ENCODE results near the gene INCENP. TPM values are rescaled to one million over a fixed set of nuclear protein-coding genes. Genes with fewer than 3 reads are reported as not detected.
A peak's percentile ranks its signal among the peaks of the same experiment; 100 is the strongest.

Gene INCENP
- total RNA-seq, 1 donor from 2014 or later: 105 TPM

- H3K4me3 Mint-ChIP-seq (ENCODE audit: low read depth): no peak overlapping the region
- intact Hi-C loops (cut with micrococcal nuclease): loop anchor here (1.0 to 5.0 kb wide), 4 partner anchors 15 to 237 kb away; no protein-coding TSS in a partner anchor
- DNase-seq (ENCODE audit: low spot score): no peak
Observed at GRCh38 chr11:62108017-62108750, 15.6 kb upstream of the INCENP start.

DNA sequence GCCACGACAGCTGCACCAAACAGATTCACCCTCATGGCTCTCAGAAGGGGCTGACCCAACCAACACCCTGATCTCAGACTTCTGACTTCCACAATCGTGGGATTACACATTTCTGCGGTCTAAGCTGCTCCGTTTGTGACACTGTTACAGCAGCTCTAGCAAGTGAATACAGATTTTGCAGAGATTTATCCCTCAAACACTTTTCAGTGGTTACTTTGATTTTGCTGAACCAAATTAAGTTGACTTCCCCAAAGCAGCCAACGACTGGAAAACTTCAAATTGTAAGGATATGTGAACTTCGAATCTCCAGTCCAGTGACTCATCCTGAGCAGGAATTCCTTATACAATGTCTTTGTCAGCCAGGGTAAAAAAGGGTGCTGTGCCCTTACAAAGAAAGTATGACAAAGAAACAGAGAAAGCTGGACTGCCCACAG is 14.8 kb upstream of the INCENP start:
- no peak overlapping the region for H3K4me3 Mint-ChIP-seq (ENCODE audit: low read depth)
- no peak for DNase-seq (ENCODE audit: low spot score)
- no peaks in the 10 kb centered on the region for H3K27me3 Mint-ChIP-seq (ENCODE audit: low read depth)
- peaks cover 12% of the 10 kb centered on the region for H3K4me1 Mint-ChIP-seq (ENCODE audit: low read depth)
- H3K27ac Mint-ChIP-seq: no peak overlapping the region
- H3K36me3 Mint-ChIP-seq (ENCODE audit: low read depth): no peaks in the 10 kb centered on the region
- intact Hi-C loops (cut with micrococcal nuclease): loop anchor here (1.0 to 5.0 kb wide), 4 partner anchors 14 to 238 kb away; no protein-coding TSS in a partner anchor
- H3K9me3 Mint-ChIP-seq: no peaks in the 10 kb centered on the region

More at GRCh38 chr11:62108017-62108750, 15.6 kb upstream of the INCENP start:
- Mint-ChIP-seq H3K27ac (no peak overlapping the region), H3K27me3 (ENCODE audit: low read depth) (no peaks in the 10 kb centered on the region), H3K36me3 (ENCODE audit: low read depth) (no peaks in the 10 kb centered on the region), H3K9me3 (no peaks in the 10 kb centered on the region), H3K4me1 (ENCODE audit: low read depth) (peaks cover 12% of the 10 kb centered on the region)

DNA sequence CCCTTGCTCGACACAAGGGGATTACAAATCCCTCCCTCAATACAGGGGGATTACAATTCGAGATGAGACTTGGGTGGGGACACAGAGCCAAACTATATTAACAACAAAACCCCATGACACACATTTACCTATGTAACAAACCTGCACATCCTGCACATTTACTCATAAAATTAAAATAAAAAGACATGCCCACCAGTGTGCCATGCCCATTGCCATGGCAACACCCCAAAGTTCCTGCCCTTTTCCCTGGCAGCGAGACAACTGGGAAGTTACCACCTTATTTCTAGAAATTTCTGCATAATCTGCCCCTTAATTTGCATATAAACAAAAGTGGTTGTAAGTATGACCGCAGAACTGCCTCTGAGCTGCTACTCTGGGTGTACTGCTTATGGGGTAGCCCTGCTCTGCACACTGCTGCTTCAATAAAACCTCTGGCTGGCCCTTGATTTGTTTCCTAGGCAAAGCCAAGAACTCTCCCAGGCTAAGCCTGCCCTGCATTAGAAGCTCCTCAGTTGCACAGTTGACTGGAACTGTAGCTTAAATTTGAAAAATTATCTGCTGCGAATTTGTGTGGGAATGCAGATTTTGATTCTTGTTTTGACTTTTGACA is 8.6 kb upstream of the INCENP start:
- Mint-ChIP-seq H3K9me3 (peaks cover 11% of the 10 kb centered on the region), H3K4me1 (ENCODE audit: low read depth) (no peaks in the 10 kb centered on the region), H3K27ac (no peak overlapping the region), H3K27me3 (ENCODE audit: low read depth) (peaks cover 20% of the 10 kb centered on the region), H3K36me3 (ENCODE audit: low read depth) (no peaks in the 10 kb centered on the region), H3K4me3 (ENCODE audit: low read depth) (no peak overlapping the region)
- no peak for DNase-seq (ENCODE audit: low spot score)
- intact Hi-C loops (cut with micrococcal nuclease): no loop called here

- no peaks in the 10 kb centered on the region for H3K4me1 Mint-ChIP-seq (ENCODE audit: low read depth)
- no peak overlapping the region for H3K27ac Mint-ChIP-seq
- H3K36me3 Mint-ChIP-seq (ENCODE audit: low read depth): no peaks in the 10 kb centered on the region
- no peak overlapping the region for H3K4me3 Mint-ChIP-seq (ENCODE audit: low read depth)
- peaks cover 21% of the 10 kb centered on the region for H3K27me3 Mint-ChIP-seq (ENCODE audit: low read depth)
- intact Hi-C loops (cut with micrococcal nuclease): no loop called here
- DNase-seq (ENCODE audit: low spot score): no peak
- peaks cover 11% of the 10 kb centered on the region for H3K9me3 Mint-ChIP-seq
Observed at GRCh38 chr11:62116451-62116850, 7.4 kb upstream of the INCENP start.

DNA sequence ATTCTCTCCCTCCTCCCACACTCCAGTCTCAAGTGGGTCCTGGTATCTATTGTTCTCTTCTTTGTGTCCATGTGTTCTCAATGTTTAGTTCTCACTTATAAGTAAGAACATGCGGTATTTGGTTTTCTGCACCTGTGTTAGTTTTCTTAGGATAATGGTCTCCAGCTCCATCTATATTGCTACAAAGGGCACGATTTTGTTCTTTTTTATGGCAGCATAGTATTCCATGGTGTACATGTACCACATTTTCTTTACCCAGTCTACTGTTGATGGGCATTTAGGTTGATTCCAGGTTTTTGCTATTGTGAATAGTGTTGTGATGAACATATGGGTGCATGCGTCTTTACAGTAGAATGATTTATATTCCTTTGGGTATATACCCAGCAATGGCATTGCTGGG is 4.2 kb upstream of the INCENP start:
- peaks cover 11% of the 10 kb centered on the region for H3K4me1 Mint-ChIP-seq (ENCODE audit: low read depth)
- H3K27me3 Mint-ChIP-seq (ENCODE audit: low read depth): peaks cover 19% of the 10 kb centered on the region
- H3K27ac Mint-ChIP-seq: no peak overlapping the region
- H3K4me3 Mint-ChIP-seq (ENCODE audit: low read depth): no peak overlapping the region
- intact Hi-C loops (cut with micrococcal nuclease): no loop called here
- H3K9me3 Mint-ChIP-seq: peaks cover 11% of the 10 kb centered on the region
- no peak for DNase-seq (ENCODE audit: low spot score)
- peaks cover under 1% of the 10 kb centered on the region for H3K36me3 Mint-ChIP-seq (ENCODE audit: low read depth)

GRCh38 chr11:62120001-62120400 is 3.8 kb upstream of the INCENP start:
- Mint-ChIP-seq H3K27ac (no peak overlapping the region), H3K4me3 (ENCODE audit: low read depth) (no peak overlapping the region), H3K27me3 (ENCODE audit: low read depth) (peaks cover 18% of the 10 kb centered on the region), H3K9me3 (peaks cover 11% of the 10 kb centered on the region), H3K36me3 (ENCODE audit: low read depth) (peaks cover 4% of the 10 kb centered on the region), H3K4me1 (ENCODE audit: low read depth) (peaks cover 15% of the 10 kb centered on the region)
- intact Hi-C loops (cut with micrococcal nuclease): loop anchor here (5.0 kb wide), 1 partner anchor 328 kb away; the partner anchor contains the start of genes FEN1 and TMEM258
- no peak for DNase-seq (ENCODE audit: low spot score)

GRCh38 chr11:62120431-62120830 is 3.4 kb upstream of the INCENP start:
- peaks cover 19% of the 10 kb centered on the region for H3K4me1 Mint-ChIP-seq (ENCODE audit: low read depth)
- peaks cover 6% of the 10 kb centered on the region for H3K36me3 Mint-ChIP-seq (ENCODE audit: low read depth)
- DNase-seq (ENCODE audit: low spot score): no peak
- peaks cover 11% of the 10 kb centered on the region for H3K9me3 Mint-ChIP-seq
- no peak overlapping the region for H3K4me3 Mint-ChIP-seq (ENCODE audit: low read depth)
- peaks cover 16% of the 10 kb centered on the region for H3K27me3 Mint-ChIP-seq (ENCODE audit: low read depth)
- intact Hi-C loops (cut with micrococcal nuclease): loop anchor here (5.0 kb wide), 1 partner anchor 328 kb away; the partner anchor contains the start of genes FEN1 and TMEM258
- H3K27ac Mint-ChIP-seq: no peak overlapping the region

DNA sequence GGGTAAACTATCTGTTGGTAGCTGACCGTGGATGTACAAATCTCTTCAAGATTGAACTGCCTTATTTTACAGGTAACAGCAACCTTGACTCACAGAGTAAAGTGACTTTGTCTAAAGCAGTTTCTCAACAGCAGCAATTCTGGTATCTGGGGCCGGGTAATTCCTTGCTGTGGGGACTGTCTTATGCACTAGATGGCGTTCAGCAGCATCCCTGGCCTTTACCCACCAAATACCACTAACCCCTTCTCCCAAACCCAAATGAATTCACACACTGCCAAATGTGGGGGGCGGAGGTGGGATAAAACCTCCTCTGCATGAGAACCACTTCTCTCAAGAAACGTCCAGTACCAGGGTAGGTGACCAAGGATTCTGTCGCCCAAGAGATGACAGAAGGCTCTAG is 1.7 kb upstream of the INCENP start:
- H3K4me3 Mint-ChIP-seq (ENCODE audit: low read depth): no peak overlapping the region
- peaks cover 26% of the 10 kb centered on the region for H3K4me1 Mint-ChIP-seq (ENCODE audit: low read depth)
- H3K36me3 Mint-ChIP-seq (ENCODE audit: low read depth): peaks cover 9% of the 10 kb centered on the region
- intact Hi-C loops (cut with micrococcal nuclease): loop anchor here (5.0 kb wide), 1 partner anchor 330 kb away; the partner anchor contains the start of genes FEN1 and TMEM258
- no peaks in the 10 kb centered on the region for H3K9me3 Mint-ChIP-seq
- peaks cover 10% of the 10 kb centered on the region for H3K27me3 Mint-ChIP-seq (ENCODE audit: low read depth)
- no peak overlapping the region for H3K27ac Mint-ChIP-seq
- DNase-seq (ENCODE audit: low spot score): no peak

DNA sequence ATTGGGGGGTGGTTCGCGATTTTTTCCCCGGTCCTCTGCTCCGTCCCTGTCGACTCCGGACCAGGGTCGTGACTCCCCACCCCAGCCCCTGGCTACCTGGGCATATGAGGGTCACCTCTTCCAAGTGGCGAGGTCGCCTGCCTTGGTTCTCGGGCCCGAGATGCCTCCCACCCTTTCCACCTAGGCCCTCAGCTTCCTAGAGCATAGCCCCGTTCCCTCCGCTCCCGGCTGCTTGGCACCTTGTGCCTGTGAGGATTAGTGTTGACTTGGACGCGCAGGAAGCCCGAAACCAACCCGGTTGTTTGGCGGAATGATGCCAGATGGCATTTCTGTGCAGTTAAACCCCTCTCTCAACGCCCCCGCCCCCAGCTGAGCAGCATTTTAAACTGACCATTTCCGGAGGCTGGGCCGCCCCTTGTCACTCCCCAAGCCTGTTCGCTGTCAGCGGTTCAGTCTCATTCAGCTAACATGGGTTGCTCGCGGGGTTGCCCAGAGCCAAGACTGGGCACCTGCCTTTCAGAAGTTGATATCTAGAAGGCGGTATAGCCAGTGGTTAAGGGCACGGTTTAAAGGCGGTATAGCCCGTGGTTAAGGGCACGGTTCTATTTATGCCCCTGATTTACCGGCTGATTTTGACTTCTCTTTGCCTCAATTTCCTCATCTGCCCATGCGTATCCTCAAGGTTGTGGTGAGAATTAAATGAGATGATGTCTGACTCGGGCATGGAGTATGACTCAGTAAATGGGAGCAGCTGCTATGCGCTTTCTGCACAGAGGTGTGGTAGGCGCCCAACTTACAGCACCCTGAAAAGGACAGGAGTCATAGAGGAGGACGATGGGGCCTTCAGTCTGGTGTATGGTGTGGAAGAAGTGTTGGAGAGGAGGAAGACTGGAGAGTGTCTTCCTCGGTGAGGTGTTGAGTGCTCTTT is 639 bp downstream of the INCENP start:
- H3K4me3 Mint-ChIP-seq (ENCODE audit: low read depth): peak overlapping the region; percentile 96
- peak overlapping the region; percentile 90 for H3K27ac Mint-ChIP-seq
- DNase-seq (ENCODE audit: low spot score): peak; percentile 20
- H3K27me3 Mint-ChIP-seq (ENCODE audit: low read depth): peaks cover 6% of the 10 kb centered on the region
- H3K36me3 Mint-ChIP-seq (ENCODE audit: low read depth): peaks cover 31% of the 10 kb centered on the region
- intact Hi-C loops (cut with micrococcal nuclease): loop anchor here (5.0 kb wide), 1 partner anchor 332 kb away; the partner anchor contains the start of genes FEN1 and TMEM258
- H3K9me3 Mint-ChIP-seq: no peaks in the 10 kb centered on the region
- H3K4me1 Mint-ChIP-seq (ENCODE audit: low read depth): peaks cover 29% of the 10 kb centered on the region

GRCh38 chr11:62125316-62125715 is 1.5 kb downstream of the INCENP start:
- Mint-ChIP-seq H3K4me1 (ENCODE audit: low read depth) (peaks cover 29% of the 10 kb centered on the region), H3K9me3 (no peaks in the 10 kb centered on the region), H3K27ac (peak overlapping the region; percentile 19), H3K27me3 (ENCODE audit: low read depth) (peaks cover 2% of the 10 kb centered on the region), H3K4me3 (ENCODE audit: low read depth) (peak overlapping the region; percentile 96), H3K36me3 (ENCODE audit: low read depth) (peaks cover 39% of the 10 kb centered on the region)
- intact Hi-C loops (cut with micrococcal nuclease): no loop called here
- no peak for DNase-seq (ENCODE audit: low spot score)

DNA sequence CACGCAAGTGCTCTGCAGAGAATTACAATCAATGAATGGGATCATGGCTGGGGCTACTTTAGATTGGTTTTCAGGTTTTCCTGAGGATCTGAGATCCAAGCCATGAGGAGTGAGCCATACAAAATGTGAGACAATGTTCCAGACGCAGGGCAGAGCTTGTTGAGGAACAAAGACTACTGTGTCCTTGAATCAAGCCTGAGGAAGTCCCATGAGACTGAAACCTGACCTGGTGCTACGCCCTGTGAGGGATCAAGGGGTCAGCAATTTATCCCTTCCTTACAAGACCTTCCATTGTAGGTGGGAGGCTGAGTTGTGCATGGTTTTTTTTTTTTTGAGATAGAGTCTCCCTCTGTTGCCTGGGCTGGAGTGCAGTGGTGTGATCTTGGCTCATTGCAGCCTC is 2.1 kb downstream of the INCENP start:
- intact Hi-C loops (cut with micrococcal nuclease): no loop called here
- Mint-ChIP-seq H3K9me3 (no peaks in the 10 kb centered on the region), H3K36me3 (ENCODE audit: low read depth) (peaks cover 45% of the 10 kb centered on the region), H3K4me1 (ENCODE audit: low read depth) (peaks cover 29% of the 10 kb centered on the region), H3K4me3 (ENCODE audit: low read depth) (peak overlapping the region; percentile 96), H3K27ac (no peak overlapping the region), H3K27me3 (ENCODE audit: low read depth) (no peaks in the 10 kb centered on the region)
- no peak for DNase-seq (ENCODE audit: low spot score)

DNA sequence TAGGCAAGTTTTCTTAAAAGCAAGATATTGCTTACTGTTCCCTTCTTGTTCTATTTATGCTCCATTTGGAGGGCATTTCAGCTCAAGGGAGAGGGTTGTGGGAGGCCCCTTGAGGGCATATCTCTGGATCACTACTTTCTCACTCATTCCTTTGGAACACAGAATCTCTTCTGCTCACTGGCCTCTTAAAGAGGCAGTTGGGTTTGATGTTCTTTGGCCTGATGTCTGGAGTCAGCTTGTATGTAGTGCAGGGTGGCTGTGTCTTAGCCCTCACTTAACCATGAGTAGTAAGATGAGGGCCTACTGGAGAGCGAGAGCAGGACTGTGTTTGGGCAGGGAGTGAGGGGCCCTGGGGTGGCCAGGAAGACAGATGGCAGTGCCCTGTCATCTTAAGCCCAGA is 3.6 kb downstream of the INCENP start:
- H3K4me1 Mint-ChIP-seq (ENCODE audit: low read depth): peaks cover 31% of the 10 kb centered on the region
- H3K9me3 Mint-ChIP-seq: no peaks in the 10 kb centered on the region
- H3K4me3 Mint-ChIP-seq (ENCODE audit: low read depth): no peak overlapping the region
- intact Hi-C loops (cut with micrococcal nuclease): no loop called here
- H3K36me3 Mint-ChIP-seq (ENCODE audit: low read depth): peaks cover 58% of the 10 kb centered on the region
- no peaks in the 10 kb centered on the region for H3K27me3 Mint-ChIP-seq (ENCODE audit: low read depth)
- DNase-seq (ENCODE audit: low spot score): no peak
- H3K27ac Mint-ChIP-seq: peak overlapping the region; percentile 8

Data from activated T-helper 2 cell treated with anti-CD3 and anti-CD28 coated beads, Interferon-gamma antibody, Interleukin-2, Interleukin-4, amounts not matched to agents 10 μg/mL and 5 μg/mL and 100 μg/mL, durations not matched to agents 14 hours and 24 hours and 36 hours (primary cell).